Dendritic cell treated with granulocyte-macrophage colony-stimulating factor and Interleukin-4, amounts not matched to agents 40 ng/mL and 50 ng/mL, for 4 days (primary cell): ENCODE results near the gene ITSN1.
"Not testable (repeated sequence)": the region's sequence is repeated elsewhere in the genome, so short reads cannot be mapped to it uniquely, and the experiment has no call there.

ENCODE experiments used
- H3K27ac Mint-ChIP-seq: one replicate; pipeline ENCODE4 v1.8.0; 2022; ENCODE audit warnings: mild to moderate bottlenecking, mixed read lengths
- H3K27me3 Mint-ChIP-seq: one replicate; pipeline ENCODE4 v1.8.0; 2022; ENCODE audit warnings: mild to moderate bottlenecking, mixed read lengths
- H3K36me3 Mint-ChIP-seq: one replicate; pipeline ENCODE4 v1.8.0; 2022; ENCODE audit warnings: low read depth, mixed read lengths
- H3K4me1 Mint-ChIP-seq: one replicate; pipeline ENCODE4 v1.8.0; 2022; ENCODE audit warnings: low read depth, mixed read lengths
- H3K4me3 Mint-ChIP-seq: one replicate; pipeline ENCODE4 v1.8.0; 2022; ENCODE audit warnings: mild to moderate bottlenecking, moderate library complexity, mixed read lengths
- H3K9me3 Mint-ChIP-seq: one replicate; pipeline ENCODE4 v1.8.0; 2022; ENCODE audit warnings: mixed read lengths
- intact Hi-C: fragments of 100-400 bp; cut with micrococcal nuclease; formaldehyde crosslinking; loops from one replicate; pipeline ENCODE4 v1.15.0; 2022

The ITSN1 gene

DNA sequence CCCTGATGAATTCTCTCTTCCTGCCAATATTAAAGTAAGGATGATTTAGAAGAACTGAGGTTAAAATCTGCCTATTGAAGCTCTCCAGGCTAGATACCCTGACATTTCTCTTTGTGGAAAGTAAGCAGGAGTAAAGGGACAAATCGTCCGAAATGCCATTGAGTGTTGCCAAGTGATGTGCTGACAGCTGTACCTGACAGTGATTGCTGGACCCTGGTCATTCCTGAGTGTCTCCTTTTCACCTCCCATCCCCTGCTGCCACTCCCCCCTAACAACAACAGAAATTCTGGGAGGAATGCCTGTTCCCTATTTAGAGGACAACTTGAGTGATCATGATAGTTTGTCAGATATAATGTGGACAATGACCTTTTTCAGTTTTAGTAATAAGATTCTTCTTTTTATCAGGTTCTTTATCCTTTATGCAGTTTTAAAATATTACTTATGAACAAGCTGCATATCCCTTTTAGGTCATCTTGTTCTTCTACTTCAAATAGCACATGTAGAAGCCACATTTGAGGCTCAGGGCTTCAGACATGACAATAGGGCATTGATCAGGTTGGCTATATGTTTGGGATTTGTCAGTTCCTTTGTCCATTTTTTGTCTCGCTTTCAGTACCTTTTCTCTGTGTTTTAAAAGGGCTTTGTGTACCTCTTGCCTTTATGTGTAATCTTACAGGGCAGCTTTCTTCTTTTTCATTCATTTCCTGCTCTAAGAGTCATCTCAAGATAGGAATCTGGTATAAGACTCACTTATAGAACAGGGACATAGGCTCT is 56.0 kb downstream of the ITSN1 start:
- Mint-ChIP-seq H3K4me1 (no peaks in the 10 kb centered on the region), H3K27ac (no peak overlapping the region), H3K9me3 (no peaks in the 10 kb centered on the region), H3K27me3 (no peaks in the 10 kb centered on the region), H3K36me3 (no peaks in the 10 kb centered on the region), H3K4me3 (no peak overlapping the region)
- intact Hi-C loops: no loop called here

DNA sequence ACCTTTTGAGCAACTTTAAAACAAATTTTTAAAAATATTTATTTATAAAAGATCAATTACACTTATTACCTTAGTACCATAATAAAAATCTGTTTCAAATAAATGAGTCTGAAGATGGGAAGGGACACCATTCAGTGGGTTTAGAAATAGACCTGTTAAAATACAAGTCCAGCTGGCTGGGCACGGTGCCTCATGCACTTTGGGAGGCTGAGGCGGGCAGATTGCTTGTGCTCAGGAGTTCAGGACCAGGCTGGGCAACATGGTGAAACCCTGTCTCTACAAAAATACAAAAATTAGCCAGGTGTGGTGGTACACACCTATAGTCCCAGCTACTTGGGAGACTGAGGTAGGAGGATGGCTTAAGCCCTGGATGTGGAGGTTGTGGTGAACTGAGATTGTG is 57.0 kb downstream of the ITSN1 start:
- no peaks in the 10 kb centered on the region for H3K27me3 Mint-ChIP-seq
- no peak overlapping the region for H3K4me3 Mint-ChIP-seq
- intact Hi-C loops: no loop called here
- H3K9me3 Mint-ChIP-seq: no peaks in the 10 kb centered on the region
- H3K27ac Mint-ChIP-seq: no peak overlapping the region
- H3K36me3 Mint-ChIP-seq: no peaks in the 10 kb centered on the region
- no peaks in the 10 kb centered on the region for H3K4me1 Mint-ChIP-seq

GRCh38 chr21:33700491-33700890 is 58.2 kb downstream of the ITSN1 start:
- no peaks in the 10 kb centered on the region for H3K9me3 Mint-ChIP-seq
- intact Hi-C loops: no loop called here
- no peaks in the 10 kb centered on the region for H3K4me1 Mint-ChIP-seq
- no peaks in the 10 kb centered on the region for H3K36me3 Mint-ChIP-seq
- no peak overlapping the region for H3K4me3 Mint-ChIP-seq
- no peak overlapping the region for H3K27ac Mint-ChIP-seq
- H3K27me3 Mint-ChIP-seq: no peaks in the 10 kb centered on the region

GRCh38 chr21:33703750-33704606 is 61.7 kb downstream of the ITSN1 start:
- peaks cover 7% of the 10 kb centered on the region for H3K9me3 Mint-ChIP-seq
- H3K27me3 Mint-ChIP-seq: no peaks in the 10 kb centered on the region
- peaks cover 11% of the 10 kb centered on the region for H3K36me3 Mint-ChIP-seq
- no peak overlapping the region for H3K4me3 Mint-ChIP-seq
- no peak overlapping the region for H3K27ac Mint-ChIP-seq
- intact Hi-C loops: no loop called here
- no peaks in the 10 kb centered on the region for H3K4me1 Mint-ChIP-seq

DNA sequence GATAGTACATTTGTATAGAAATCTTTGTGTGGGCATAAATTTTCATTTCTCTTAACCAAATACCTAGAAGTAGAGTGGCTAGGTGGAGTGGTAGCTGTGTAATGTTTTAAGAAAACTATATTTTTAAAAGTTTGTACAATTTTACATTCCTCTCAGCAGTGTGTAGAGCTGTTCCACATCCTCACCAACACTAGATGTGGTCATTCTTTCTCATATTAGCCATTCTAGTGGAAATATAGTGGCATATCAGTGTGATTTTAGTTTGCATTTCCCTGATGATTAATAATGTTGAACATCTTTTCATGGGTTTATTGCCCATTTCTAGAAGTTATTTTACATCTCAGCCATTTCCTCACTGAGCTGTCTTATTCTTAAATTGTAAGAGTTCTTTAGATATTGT is 65.5 kb downstream of the ITSN1 start:
- Mint-ChIP-seq H3K9me3 (peaks cover 19% of the 10 kb centered on the region), H3K4me3 (no peak overlapping the region), H3K27ac (no peak overlapping the region), H3K4me1 (no peaks in the 10 kb centered on the region), H3K27me3 (no peaks in the 10 kb centered on the region), H3K36me3 (peaks cover 23% of the 10 kb centered on the region)
- intact Hi-C loops: no loop called here

DNA sequence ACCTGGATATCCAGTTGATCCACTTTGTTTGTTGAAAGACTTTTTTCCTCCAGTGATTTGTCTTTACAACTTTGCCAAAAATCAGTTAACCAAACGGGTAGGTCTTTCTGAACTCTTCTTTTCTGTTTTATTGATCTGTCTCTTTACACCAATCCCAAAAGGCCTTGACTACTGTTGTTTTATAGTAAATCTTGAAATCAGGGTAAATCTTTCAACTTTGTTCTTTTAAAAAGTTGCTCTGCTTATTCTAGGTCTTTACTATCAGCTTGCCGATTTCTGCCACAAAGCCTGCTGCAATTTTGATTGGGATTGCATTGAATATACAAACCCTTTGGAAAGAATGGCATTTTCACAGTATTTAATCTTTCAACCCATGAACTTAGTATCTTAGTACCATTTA is 66.6 kb downstream of the ITSN1 start:
- H3K36me3 Mint-ChIP-seq: peaks cover 23% of the 10 kb centered on the region
- H3K9me3 Mint-ChIP-seq: peaks cover 19% of the 10 kb centered on the region
- no peak overlapping the region for H3K27ac Mint-ChIP-seq
- intact Hi-C loops: no loop called here
- H3K27me3 Mint-ChIP-seq: no peaks in the 10 kb centered on the region
- H3K4me3 Mint-ChIP-seq: no peak overlapping the region
- no peaks in the 10 kb centered on the region for H3K4me1 Mint-ChIP-seq

GRCh38 chr21:33712022-33712803 is 69.9 kb downstream of the ITSN1 start:
- Mint-ChIP-seq H3K4me3 (no peak overlapping the region), H3K27me3 (no peaks in the 10 kb centered on the region), H3K9me3 (peaks cover 19% of the 10 kb centered on the region), H3K4me1 (no peaks in the 10 kb centered on the region), H3K27ac (no peak overlapping the region), H3K36me3 (peaks cover 31% of the 10 kb centered on the region)
- intact Hi-C loops: no loop called here

GRCh38 chr21:33721081-33721480 is 78.8 kb downstream of the ITSN1 start:
- H3K9me3 Mint-ChIP-seq: no peaks in the 10 kb centered on the region
- H3K27ac Mint-ChIP-seq: no peak overlapping the region
- H3K4me3 Mint-ChIP-seq: no peak overlapping the region
- intact Hi-C loops: no loop called here
- no peaks in the 10 kb centered on the region for H3K27me3 Mint-ChIP-seq
- H3K36me3 Mint-ChIP-seq: peaks cover 64% of the 10 kb centered on the region
- H3K4me1 Mint-ChIP-seq: no peaks in the 10 kb centered on the region

- H3K4me3 Mint-ChIP-seq, intact Hi-C loops, H3K4me1 Mint-ChIP-seq, H3K27ac Mint-ChIP-seq, H3K27me3 Mint-ChIP-seq, H3K9me3 Mint-ChIP-seq: not testable (repeated sequence)
- H3K36me3 Mint-ChIP-seq: peaks cover 31% of the 10 kb centered on the region
These were observed 86.8 kb downstream of the ITSN1 start for GRCh38 chr21:33729139-33729538.

DNA sequence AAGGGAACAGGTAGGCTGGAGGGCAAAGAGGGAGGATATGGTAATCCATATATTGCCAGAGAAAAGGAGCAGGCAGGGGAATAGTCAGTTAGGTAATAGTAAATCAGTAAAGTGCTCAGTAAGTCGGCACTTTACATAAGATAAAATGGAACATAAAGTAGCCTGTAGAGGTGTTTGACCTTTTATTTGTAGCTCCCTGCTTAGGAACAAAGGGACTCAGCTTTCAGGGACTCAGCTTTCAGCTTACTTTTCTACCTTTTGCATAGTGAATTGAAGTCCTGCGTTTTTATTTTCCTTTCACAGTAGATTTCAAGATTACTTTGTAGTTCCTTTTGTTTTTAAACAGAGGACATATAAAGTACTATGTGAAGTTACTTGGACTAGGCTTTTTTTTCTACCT is 87.3 kb downstream of the ITSN1 start:
- H3K36me3 Mint-ChIP-seq: peaks cover 26% of the 10 kb centered on the region
- intact Hi-C loops: no loop called here
- peaks cover 6% of the 10 kb centered on the region for H3K4me1 Mint-ChIP-seq
- H3K27me3 Mint-ChIP-seq: no peaks in the 10 kb centered on the region
- H3K27ac Mint-ChIP-seq: no peak overlapping the region
- H3K4me3 Mint-ChIP-seq: no peak overlapping the region
- no peaks in the 10 kb centered on the region for H3K9me3 Mint-ChIP-seq

DNA sequence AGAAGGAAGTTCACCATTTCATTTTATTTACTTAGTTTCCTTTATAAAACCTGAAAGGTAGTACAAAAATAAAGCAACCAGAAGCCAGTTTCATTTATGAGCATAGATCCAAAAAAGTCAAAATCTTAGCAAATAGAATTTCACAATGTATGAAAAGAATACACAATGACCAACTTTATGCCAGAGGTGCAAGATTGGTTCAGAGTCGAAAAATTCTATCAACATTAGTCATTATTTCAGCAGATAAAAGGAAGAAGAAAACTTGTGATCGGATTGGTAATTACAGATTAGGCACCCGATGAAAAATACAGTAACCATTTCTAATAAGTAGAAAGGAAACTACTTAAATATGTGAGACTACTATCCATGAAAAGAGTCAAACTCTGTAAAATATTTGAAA is 89.1 kb downstream of the ITSN1 start:
- H3K4me1 Mint-ChIP-seq: peaks cover 6% of the 10 kb centered on the region

GRCh38 chr21:33732038-33732437 is 89.7 kb downstream of the ITSN1 start:
- Mint-ChIP-seq H3K27ac (no peak overlapping the region), H3K27me3 (no peaks in the 10 kb centered on the region), H3K4me3 (no peak overlapping the region), H3K9me3 (no peaks in the 10 kb centered on the region), H3K4me1 (peaks cover 6% of the 10 kb centered on the region), H3K36me3 (peaks cover 32% of the 10 kb centered on the region)
- intact Hi-C loops: no loop called here

More for the DNA sequence above, 89.1 kb downstream of the ITSN1 start:
- peaks cover 27% of the 10 kb centered on the region for H3K36me3 Mint-ChIP-seq
- intact Hi-C loops: no loop called here
- no peak overlapping the region for H3K27ac Mint-ChIP-seq
- H3K9me3 Mint-ChIP-seq: no peaks in the 10 kb centered on the region
- no peaks in the 10 kb centered on the region for H3K27me3 Mint-ChIP-seq
- no peak overlapping the region for H3K4me3 Mint-ChIP-seq

DNA sequence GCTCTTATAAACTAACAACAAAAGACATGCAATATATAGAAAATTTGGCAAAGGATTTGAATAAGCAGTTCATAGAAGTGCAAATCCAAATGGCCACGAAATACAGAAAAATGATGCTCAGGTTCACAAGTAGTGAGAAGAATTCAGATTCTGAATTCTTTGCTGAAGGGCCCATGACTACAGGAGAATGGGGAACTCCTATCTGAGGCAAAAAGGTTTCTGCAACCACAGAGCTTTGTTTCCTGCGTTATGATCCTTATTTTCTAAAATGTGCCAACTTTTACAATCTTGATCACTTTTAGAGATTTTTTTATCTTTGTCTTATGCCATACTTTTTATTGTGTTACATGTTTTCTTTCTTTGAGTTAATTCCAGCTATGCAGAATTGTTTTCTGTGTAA is 91.3 kb downstream of the ITSN1 start:
- intact Hi-C loops: no loop called here
- no peaks in the 10 kb centered on the region for H3K9me3 Mint-ChIP-seq
- peaks cover 1% of the 10 kb centered on the region for H3K4me1 Mint-ChIP-seq
- peaks cover 26% of the 10 kb centered on the region for H3K36me3 Mint-ChIP-seq
- no peaks in the 10 kb centered on the region for H3K27me3 Mint-ChIP-seq
- no peak overlapping the region for H3K4me3 Mint-ChIP-seq
- H3K27ac Mint-ChIP-seq: no peak overlapping the region

GRCh38 chr21:33734291-33734690 is 92.0 kb downstream of the ITSN1 start:
- Mint-ChIP-seq H3K27me3 (no peaks in the 10 kb centered on the region), H3K36me3 (peaks cover 26% of the 10 kb centered on the region), H3K9me3 (no peaks in the 10 kb centered on the region), H3K4me1 (no peaks in the 10 kb centered on the region), H3K27ac (no peak overlapping the region), H3K4me3 (no peak overlapping the region)
- intact Hi-C loops: no loop called here
